Vagina (tissue), 2 donors: Measurements from ENCODE around the gene CCL7. TPM values are rescaled to one million over a fixed set of nuclear protein-coding genes. Genes with fewer than 3 reads are reported as not detected.

Experiments used
- DNase-seq, 2 donors: peaks; one replicate each; pipeline ENCODE4 v3.0.0-alpha.2; 2017; ENCODE audit errors: extremely low spot score in 2 of 2
- H3K27ac ChIP-seq: fragments of 200-600 bp; sonication (generic); one replicate; pipeline ENCODE4 v1.5.1; 2019
- H3K27me3 ChIP-seq: fragments of 200-600 bp; sonication (generic); one replicate; pipeline ENCODE4 v1.5.1; 2019
- H3K36me3 ChIP-seq, 2 donors: fragments of 200-600 bp; sonication (generic); one replicate each; pipeline ENCODE4 v1.5.1; 2017 to 2019
- H3K4me1 ChIP-seq: fragments of 200-600 bp; sonication (generic); one replicate; pipeline ENCODE4 v1.5.1; 2019
- H3K4me3 ChIP-seq, 2 donors: fragments of 200-600 bp; sonication (generic); 1 replicate in 1 of 2; 2 replicates in 1 of 2; pipeline ENCODE4 v1.5.1; 2016 to 2019
- H3K9me3 ChIP-seq: fragments of 200-600 bp; sonication (generic); one replicate; pipeline ENCODE4 v1.5.1; 2019
- CTCF ChIP-seq, 3 experiments: fragments of 450-650 bp in 2 of 3; fragments of 200-600 bp in 1 of 3; sonication (generic) in 1 of 3; IDR thresholded peaks; one replicate each; pipeline ENCODE4 v1.5.1; 2017 to 2019; ENCODE audit warnings: antibody characterized with exemption in 3 of 3, mild to moderate bottlenecking in 2 of 3, moderate library complexity in 2 of 3
- POLR2A ChIP-seq, 2 donors: fragments of 450-650 bp; IDR thresholded peaks; one replicate each; pipeline ENCODE4 v1.6.1; 2017; ENCODE audit warnings: antibody characterized with exemption in 2 of 2, mild to moderate bottlenecking in 2 of 2, moderate library complexity in 2 of 2
- POLR2AphosphoS5 ChIP-seq, 2 donors: sonication (generic); formaldehyde crosslinking; IDR thresholded peaks; one replicate each; pipeline ENCODE4 v1.9.0; 2017; ENCODE audit warnings: antibody characterized with exemption in 2 of 2, mild to moderate bottlenecking in 2 of 2, low read depth in 1 of 2; ENCODE audit not compliant: insufficient read depth in 1 of 2
- intact Hi-C: fragments of 100-400 bp; cut with DNase I; formaldehyde crosslinking; loops from one replicate; pipeline ENCODE4 v1.15.1; 2023
- total RNA-seq: library from RNA; depleted of rRNA; stranded (reverse); fragments of >200 nt; gene quantifications from one replicate; pipeline ENCODE4 v1.2.3, GENCODE V29; 2016

Gene CCL7
- total RNA-seq, 1 donor from 2014 or later, result not detected

- no peaks in the 10 kb centered on the region for H3K36me3 ChIP-seq
- no peaks in the 10 kb centered on the region for H3K27me3 ChIP-seq
- DNase-seq, result peak in 1 of 2 donors; percentile 28
- TF ChIP-seq POLR2AphosphoS5 (IDR thresholded peaks at IDR 0.05; ENCODE audit: insufficient read depth in 1 of 2, low read depth in 1 of 2), result no peak
- TF ChIP-seq POLR2A (IDR thresholded peaks at IDR 0.05), result no peak
- TF ChIP-seq CTCF (IDR thresholded peaks at IDR 0.05), result no peak
- no peaks in the 10 kb centered on the region for H3K9me3 ChIP-seq
- intact Hi-C loops, result no loop called here
- no peak overlapping the region for H3K4me3 ChIP-seq
- H3K4me1 ChIP-seq, result peaks cover 52% of the 10 kb centered on the region
- H3K27ac ChIP-seq, result peak overlapping the region; percentile 3
These were observed 21.5 kb upstream of the CCL7 start for GRCh38 chr17:34248511-34249024.

GRCh38 chr17:34249061-34249460 lies 21.0 kb upstream of the CCL7 start:
- peak in 1 of 2 donors; percentile 67 for DNase-seq
- Histone ChIP-seq H3K27me3 (no peaks in the 10 kb centered on the region), H3K9me3 (no peaks in the 10 kb centered on the region), H3K36me3 (no peaks in the 10 kb centered on the region), H3K4me1 (peaks cover 57% of the 10 kb centered on the region), H3K27ac (peak overlapping the region; percentile 3), H3K4me3 (no peak overlapping the region)
- TF ChIP-seq POLR2A (IDR thresholded peaks at IDR 0.05), result no peak
- TF ChIP-seq CTCF (IDR thresholded peaks at IDR 0.05), result no peak
- TF ChIP-seq POLR2AphosphoS5 (IDR thresholded peaks at IDR 0.05; ENCODE audit: insufficient read depth in 1 of 2, low read depth in 1 of 2), result no peak
- intact Hi-C loops, result no loop called here

GRCh38 chr17:34249478-34249877 lies 20.5 kb upstream of the CCL7 start:
- Histone ChIP-seq H3K27me3 (no peaks in the 10 kb centered on the region), H3K4me3 (no peak overlapping the region), H3K27ac (no peak overlapping the region), H3K4me1 (peaks cover 62% of the 10 kb centered on the region), H3K9me3 (no peaks in the 10 kb centered on the region), H3K36me3 (no peaks in the 10 kb centered on the region)
- no peak for TF ChIP-seq CTCF (IDR thresholded peaks at IDR 0.05)
- no peak for TF ChIP-seq POLR2A (IDR thresholded peaks at IDR 0.05)
- TF ChIP-seq POLR2AphosphoS5 (IDR thresholded peaks at IDR 0.05; ENCODE audit: insufficient read depth in 1 of 2, low read depth in 1 of 2), result no peak
- intact Hi-C loops, result no loop called here
- peak in 1 of 2 donors; percentile 43 for DNase-seq

GRCh38 chr17:34251186-34251585 lies 18.8 kb upstream of the CCL7 start:
- Histone ChIP-seq H3K36me3 (no peaks in the 10 kb centered on the region), H3K4me1 (peaks cover 79% of the 10 kb centered on the region), H3K4me3 (no peak overlapping the region), H3K27ac (no peak overlapping the region), H3K9me3 (no peaks in the 10 kb centered on the region), H3K27me3 (no peaks in the 10 kb centered on the region)
- DNase-seq, result no peak
- intact Hi-C loops, result no loop called here
- TF ChIP-seq POLR2AphosphoS5 (IDR thresholded peaks at IDR 0.05; ENCODE audit: insufficient read depth in 1 of 2, low read depth in 1 of 2) (no peak), POLR2A (IDR thresholded peaks at IDR 0.05) (no peak), CTCF (IDR thresholded peaks at IDR 0.05) (no peak)

- peaks cover 84% of the 10 kb centered on the region for H3K4me1 ChIP-seq
- peak in 1 of 2 donors; percentile 91 for DNase-seq
- H3K9me3 ChIP-seq, result no peaks in the 10 kb centered on the region
- H3K36me3 ChIP-seq, result no peaks in the 10 kb centered on the region
- no peaks in the 10 kb centered on the region for H3K27me3 ChIP-seq
- TF ChIP-seq POLR2A (IDR thresholded peaks at IDR 0.05) (no peak), CTCF (IDR thresholded peaks at IDR 0.05) (no peak), POLR2AphosphoS5 (IDR thresholded peaks at IDR 0.05; ENCODE audit: insufficient read depth in 1 of 2, low read depth in 1 of 2) (no peak)
- peak overlapping the region; percentile 84 for H3K27ac ChIP-seq
- intact Hi-C loops, result no loop called here
- H3K4me3 ChIP-seq, result no peak overlapping the region
These were observed 18.0 kb upstream of the CCL7 start for GRCh38 chr17:34252095-34252443.
